Measurements from ENCODE around the gene GTF2A2. TPM values are rescaled to one million over a fixed set of nuclear protein-coding genes. Genes with fewer than 3 reads are reported as not detected.
"Not testable (repeated sequence)": the region's sequence is repeated elsewhere in the genome, so short reads cannot be mapped to it uniquely, and the experiment has no call there.

The GTF2A2 gene
- total RNA-seq, 6 experiments from 2014 or later = 16.9 to 46.9 (median 36.6) TPM

DNA sequence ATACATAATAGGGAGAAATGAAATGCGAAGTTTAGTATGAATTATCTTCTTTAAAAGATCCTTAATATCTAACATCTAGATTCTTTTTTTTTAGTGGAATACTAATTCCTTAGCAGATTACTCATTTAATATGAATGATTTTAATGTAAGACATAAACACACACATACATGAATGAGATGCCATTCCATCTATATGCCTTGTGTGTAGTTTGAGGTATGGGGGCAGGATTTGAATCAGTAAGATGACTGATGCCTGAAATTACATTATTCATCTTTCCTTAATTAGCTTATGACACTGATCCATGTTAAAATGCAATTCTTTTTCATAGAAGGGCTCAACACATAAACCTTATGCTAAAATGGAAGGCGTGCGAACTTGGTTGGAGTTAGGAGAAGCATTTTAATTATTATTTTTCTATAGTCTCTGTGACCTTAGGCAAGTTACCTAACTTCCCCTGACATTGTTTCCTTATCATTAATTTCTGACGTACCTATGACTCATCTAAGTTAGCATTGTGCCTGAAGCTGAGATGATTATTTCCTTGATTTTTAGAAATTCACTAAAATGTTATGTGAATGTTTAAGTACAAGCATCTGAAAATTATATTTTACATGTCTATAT is 42.6 kb upstream of the GTF2A2 start:
- H3K36me3 ChIP-seq = no peaks in the 10 kb centered on the region
- H3K4me1 ChIP-seq = peaks cover 0 to 3% (median 0%) of the 10 kb centered on the region in 4 donors
- no peaks in the 10 kb centered on the region for H3K9me3 ChIP-seq
- no peak for DNase-seq
- TF ChIP-seq POLR2A (IDR thresholded peaks at IDR 0.05) (no peak), CTCF (IDR thresholded peaks at IDR 0.05) (no peak)
- WGBS (ENCODE audit: insufficient coverage, low coverage, low lambda C conversion rate, missing lambda C conversion rate) = 64% methylated on average over 4 of the region's 4 CpGs
- H3K27ac ChIP-seq = no peak overlapping the region
- no peaks in the 10 kb centered on the region for H3K27me3 ChIP-seq
- ATAC-seq = no peak
- no peak overlapping the region for H3K4me3 ChIP-seq
- intact Hi-C loops (cut with DNase I) = no loop called here

DNA sequence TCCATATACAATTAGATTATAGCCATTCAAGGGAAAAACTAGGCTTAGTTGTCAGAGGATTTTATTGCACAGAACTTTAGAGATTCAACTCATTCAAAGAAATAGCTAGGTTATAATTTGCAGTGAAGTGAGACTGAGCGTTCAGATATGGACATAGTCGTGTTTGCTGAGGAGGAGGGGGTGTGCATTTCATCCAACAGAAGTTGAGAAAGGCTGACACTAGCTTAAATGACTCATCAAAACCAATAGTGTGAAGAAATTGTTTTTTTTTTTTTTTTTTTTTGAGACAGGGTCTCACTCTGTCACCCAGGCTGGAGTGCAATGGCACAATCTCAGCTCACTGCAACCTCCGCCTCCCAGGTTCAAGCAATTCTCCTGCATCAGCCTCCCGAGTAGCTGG is 40.8 kb upstream of the GTF2A2 start:
- intact Hi-C loops (cut with DNase I); H3K27me3 ChIP-seq; DNase-seq; H3K4me3 ChIP-seq; H3K4me1 ChIP-seq; H3K36me3 ChIP-seq; H3K9me3 ChIP-seq; H3K27ac ChIP-seq: not testable (repeated sequence)
- 39% methylated on average over 2 of the region's 4 CpGs for WGBS (ENCODE audit: insufficient coverage, low coverage, low lambda C conversion rate, missing lambda C conversion rate)
- peak in 1 of 4 donors; percentile 81 for ATAC-seq

- no peaks in the 10 kb centered on the region for H3K9me3 ChIP-seq
- intact Hi-C loops (cut with DNase I) = no loop called here
- no peaks in the 10 kb centered on the region for H3K36me3 ChIP-seq
- ATAC-seq (no peak), DNase-seq (no peak)
- H3K4me3 ChIP-seq = no peak overlapping the region
- peaks cover 0 to 3% (median 0%) of the 10 kb centered on the region in 4 donors for H3K4me1 ChIP-seq
- no peaks in the 10 kb centered on the region for H3K27me3 ChIP-seq
- no peak overlapping the region for H3K27ac ChIP-seq
- TF ChIP-seq POLR2A (IDR thresholded peaks at IDR 0.05) (no peak), CTCF (IDR thresholded peaks at IDR 0.05) (no peak)
- 93% methylated on average over 2 of the region's 4 CpGs for WGBS (ENCODE audit: insufficient coverage, low coverage, low lambda C conversion rate, missing lambda C conversion rate)
These were observed 39.0 kb upstream of the GTF2A2 start for GRCh38 chr15:59696332-59696731.

- Histone ChIP-seq H3K4me1 (peaks cover 0 to 16% (median 5%) of the 10 kb centered on the region in 4 donors), H3K36me3 (no peaks in the 10 kb centered on the region), H3K4me3 (no peak overlapping the region), H3K27ac (no peak overlapping the region), H3K27me3 (no peaks in the 10 kb centered on the region), H3K9me3 (no peaks in the 10 kb centered on the region)
- no peak for TF ChIP-seq POLR2A (IDR thresholded peaks at IDR 0.05)
- no peak for TF ChIP-seq CTCF (IDR thresholded peaks at IDR 0.05)
- intact Hi-C loops (cut with DNase I) = no loop called here
- WGBS (ENCODE audit: insufficient coverage, low coverage, low lambda C conversion rate, missing lambda C conversion rate) = 82% methylated on average over 1 of the region's 1 CpG
- no peak for ATAC-seq
- no peak for DNase-seq
These were observed 37.5 kb upstream of the GTF2A2 start for GRCh38 chr15:59694779-59695178.

DNA sequence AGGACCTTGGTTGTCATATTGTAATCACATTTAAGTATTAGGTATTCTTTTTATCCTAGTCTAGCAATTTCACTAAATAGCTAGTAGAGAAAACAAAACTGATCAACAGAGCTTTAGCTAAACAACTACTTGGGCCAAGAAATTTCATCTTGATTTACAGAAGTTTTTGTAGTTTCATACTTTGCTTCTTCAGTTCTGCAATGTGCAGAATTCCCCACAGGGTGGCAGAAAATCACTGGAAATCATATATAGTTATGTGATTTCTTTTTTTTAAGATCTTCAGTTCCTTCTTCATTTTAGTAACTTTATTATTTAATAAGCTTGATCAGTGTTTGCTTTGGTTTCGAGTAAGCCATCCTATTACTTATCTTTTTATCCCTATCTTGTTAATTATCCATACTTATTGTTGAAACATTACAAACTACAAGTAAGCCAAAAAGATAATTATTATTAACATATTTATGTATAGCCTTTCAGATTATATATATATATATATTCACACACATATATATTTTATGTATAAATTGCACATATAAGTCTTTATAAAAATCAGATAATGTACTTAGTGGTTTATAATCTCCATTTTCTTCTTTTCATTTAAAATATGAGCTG is 34.0 kb upstream of the GTF2A2 start:
- TF ChIP-seq POLR2A (IDR thresholded peaks at IDR 0.05) = no peak
- peak; percentile 66 to 76 (median 71) for TF ChIP-seq CTCF (IDR thresholded peaks at IDR 0.05)
- Histone ChIP-seq H3K4me1 (peaks cover 0 to 27% (median 11%) of the 10 kb centered on the region in 4 donors), H3K27me3 (no peaks in the 10 kb centered on the region), H3K27ac (peak overlapping the region in 2 of 3 donors; percentile 99 to 100), H3K36me3 (no peaks in the 10 kb centered on the region), H3K4me3 (no peak overlapping the region), H3K9me3 (no peaks in the 10 kb centered on the region)
- no peak for ATAC-seq
- no peak for DNase-seq
- intact Hi-C loops (cut with DNase I) = no loop called here
- WGBS (ENCODE audit: insufficient coverage, low coverage, low lambda C conversion rate, missing lambda C conversion rate) = 5% methylated on average over 1 of the region's 1 CpG

Data from right lobe of liver (tissue), 6 donors.